SK-N-SH treated with all-trans-retinoic acid at 6 μM for 48 hours (cell line): ENCODE results near the gene GREB1.

Source experiments
- ATAC-seq: fragments of 200-7000 bp; cut with Tn5 transposase; 3 replicates; pipeline ENCODE4 v1.9.1; 2020; ENCODE audit warnings: mild to moderate bottlenecking, moderate library complexity
- ARNTL ChIP-seq: fragments of 450-650 bp; formaldehyde crosslinking; IDR thresholded peaks from 2 replicates; pipeline ENCODE4 v1.5.0; 2020; ENCODE audit warnings: low read depth, mild to moderate bottlenecking, moderate library complexity, borderline replicate concordance
- CSDC2 ChIP-seq: fragments of 250-450 bp; sonication (Bioruptor Pico); IDR thresholded peaks from 2 replicates; pipeline ENCODE4 v1.5.0; 2020; ENCODE audit warnings: mild to moderate bottlenecking, moderate library complexity
- ESRRG ChIP-seq: fragments of 250-450 bp; sonication (Bioruptor Pico); IDR thresholded peaks from 2 replicates; pipeline ENCODE4 v1.6.1; 2021; ENCODE audit warnings: mild to moderate bottlenecking
- ISL1 ChIP-seq: fragments of 250-450 bp; sonication (Bioruptor Pico); IDR thresholded peaks from 2 replicates; pipeline ENCODE4 v2.1.2; 2022; ENCODE audit warnings: mild to moderate bottlenecking, moderate library complexity
- OSR1 ChIP-seq: fragments of 250-450 bp; sonication (Bioruptor Pico); IDR thresholded peaks from 2 replicates; pipeline ENCODE4 v1.8.0; 2022; ENCODE audit warnings: moderate library complexity, mild to moderate bottlenecking, inconsistent platforms
- POU6F1 ChIP-seq: fragments of 250-450 bp; sonication (Bioruptor Pico); IDR thresholded peaks from 2 replicates; pipeline ENCODE4 v1.8.0; 2021; ENCODE audit warnings: low read depth, mild to moderate bottlenecking, moderate library complexity, borderline replicate concordance
- RARB ChIP-seq: fragments of 250-450 bp; sonication (Bioruptor Pico); IDR thresholded peaks from 2 replicates; pipeline ENCODE4 v1.8.0; 2021; ENCODE audit warnings: mild to moderate bottlenecking, moderate library complexity
- TOX ChIP-seq: fragments of 250-450 bp; sonication (Bioruptor Pico); IDR thresholded peaks from 2 replicates; pipeline ENCODE4 v1.8.0; 2021; ENCODE audit warnings: mild to moderate bottlenecking, moderate library complexity, borderline replicate concordance
- ZC3H10 ChIP-seq: fragments of 250-450 bp; sonication (Bioruptor Pico); IDR thresholded peaks from 2 replicates; pipeline ENCODE4 v1.5.1; 2021; ENCODE audit warnings: mild to moderate bottlenecking, moderate library complexity
- ZFP3 ChIP-seq: fragments of 250-450 bp; sonication (Bioruptor Pico); IDR thresholded peaks from 2 replicates; pipeline ENCODE4 v1.5.0; 2020; ENCODE audit warnings: mild to moderate bottlenecking, moderate library complexity
- ZNF565 ChIP-seq: fragments of 450-650 bp; formaldehyde crosslinking; conservative IDR thresholded peaks from 2 replicates; pipeline ENCODE4 v1.5.0; 2020; ENCODE audit warnings: low read depth, mild to moderate bottlenecking, moderate library complexity
- ZNF70 ChIP-seq: fragments of 450-650 bp; formaldehyde crosslinking; IDR thresholded peaks from 2 replicates; pipeline ENCODE4 v1.5.0; 2020; ENCODE audit warnings: mild to moderate bottlenecking, moderate library complexity
- TF ChIP-seq, protein P1 (sequence below): fragments of 250-450 bp; sonication (Bioruptor Pico); IDR thresholded peaks from 2 replicates; pipeline ENCODE4 v1.5.1; 2020; ENCODE audit warnings: low read depth, mild to moderate bottlenecking, moderate library complexity
- TF ChIP-seq, protein P2 (sequence below): fragments of 250-450 bp; sonication (Bioruptor Pico); IDR thresholded peaks from 2 replicates; pipeline ENCODE4 v1.5.0; 2020; ENCODE audit warnings: mild to moderate bottlenecking, moderate library complexity

GREB1 gene

GRCh38 chr2:11559786-11560155, 25.9 kb downstream of the GREB1 start:
- no peak for ATAC-seq
- TF ChIP-seq, protein P1, sequence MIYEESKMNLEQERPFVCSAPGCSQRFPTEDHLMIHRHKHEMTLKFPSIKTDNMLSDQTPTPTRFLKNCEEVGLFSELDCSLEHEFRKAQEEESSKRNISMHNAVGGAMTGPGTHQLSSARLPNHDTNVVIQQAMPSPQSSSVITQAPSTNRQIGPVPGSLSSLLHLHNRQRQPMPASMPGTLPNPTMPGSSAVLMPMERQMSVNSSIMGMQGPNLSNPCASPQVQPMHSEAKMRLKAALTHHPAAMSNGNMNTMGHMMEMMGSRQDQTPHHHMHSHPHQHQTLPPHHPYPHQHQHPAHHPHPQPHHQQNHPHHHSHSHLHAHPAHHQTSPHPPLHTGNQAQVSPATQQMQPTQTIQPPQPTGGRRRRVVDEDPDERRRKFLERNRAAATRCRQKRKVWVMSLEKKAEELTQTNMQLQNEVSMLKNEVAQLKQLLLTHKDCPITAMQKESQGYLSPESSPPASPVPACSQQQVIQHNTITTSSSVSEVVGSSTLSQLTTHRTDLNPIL (CRISPR knock-in tag): no peak

DNA sequence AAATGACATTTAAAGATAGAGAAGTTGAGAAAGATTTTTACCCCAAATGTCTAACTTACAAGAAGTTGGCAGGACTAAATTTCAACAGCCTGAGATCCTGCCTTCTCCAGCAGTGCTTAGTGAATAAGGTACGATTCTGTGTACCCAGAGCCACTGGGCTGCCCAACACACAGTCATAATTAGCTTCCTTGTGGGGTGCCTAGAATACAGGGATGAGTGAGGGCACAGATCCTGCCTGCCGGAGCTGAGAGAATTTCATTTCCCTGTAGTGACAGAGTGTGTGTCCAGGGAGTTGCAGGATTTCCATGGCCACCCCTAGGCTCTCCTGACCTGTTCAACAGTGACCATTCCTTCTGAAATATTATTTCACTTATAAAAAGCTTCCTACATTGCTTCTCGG, 27.0 kb downstream of the GREB1 start:
- no peak for TF ChIP-seq OSR1 (CRISPR knock-in tag)
- no peak for TF ChIP-seq ESRRG (CRISPR knock-in tag)
- TF ChIP-seq ZNF70 (CRISPR knock-in tag): no peak
- no peak for ATAC-seq

DNA sequence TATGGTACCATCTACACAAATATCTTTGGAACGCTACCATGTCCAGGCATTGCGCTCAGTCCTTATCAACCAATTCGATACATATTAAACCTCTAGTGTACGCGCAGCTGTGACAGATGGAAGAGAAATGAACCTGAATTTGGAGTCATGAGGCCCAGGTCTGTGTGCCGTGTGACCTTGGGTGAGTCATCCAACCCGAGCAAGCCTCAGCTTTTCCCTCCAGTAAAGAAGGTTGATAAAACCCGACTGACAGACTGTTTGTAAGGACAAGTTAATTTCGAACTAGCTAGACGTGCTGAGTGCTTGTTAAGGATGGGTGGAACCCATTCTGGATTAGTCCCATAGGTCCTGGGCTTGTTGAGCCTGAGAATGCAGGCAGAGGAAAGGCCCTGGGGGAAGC, 28.2 kb downstream of the GREB1 start:
- ATAC-seq: no peak
- TF ChIP-seq ESRRG (CRISPR knock-in tag): no peak
- no peak for TF ChIP-seq RARB
- TF ChIP-seq, protein P2, sequence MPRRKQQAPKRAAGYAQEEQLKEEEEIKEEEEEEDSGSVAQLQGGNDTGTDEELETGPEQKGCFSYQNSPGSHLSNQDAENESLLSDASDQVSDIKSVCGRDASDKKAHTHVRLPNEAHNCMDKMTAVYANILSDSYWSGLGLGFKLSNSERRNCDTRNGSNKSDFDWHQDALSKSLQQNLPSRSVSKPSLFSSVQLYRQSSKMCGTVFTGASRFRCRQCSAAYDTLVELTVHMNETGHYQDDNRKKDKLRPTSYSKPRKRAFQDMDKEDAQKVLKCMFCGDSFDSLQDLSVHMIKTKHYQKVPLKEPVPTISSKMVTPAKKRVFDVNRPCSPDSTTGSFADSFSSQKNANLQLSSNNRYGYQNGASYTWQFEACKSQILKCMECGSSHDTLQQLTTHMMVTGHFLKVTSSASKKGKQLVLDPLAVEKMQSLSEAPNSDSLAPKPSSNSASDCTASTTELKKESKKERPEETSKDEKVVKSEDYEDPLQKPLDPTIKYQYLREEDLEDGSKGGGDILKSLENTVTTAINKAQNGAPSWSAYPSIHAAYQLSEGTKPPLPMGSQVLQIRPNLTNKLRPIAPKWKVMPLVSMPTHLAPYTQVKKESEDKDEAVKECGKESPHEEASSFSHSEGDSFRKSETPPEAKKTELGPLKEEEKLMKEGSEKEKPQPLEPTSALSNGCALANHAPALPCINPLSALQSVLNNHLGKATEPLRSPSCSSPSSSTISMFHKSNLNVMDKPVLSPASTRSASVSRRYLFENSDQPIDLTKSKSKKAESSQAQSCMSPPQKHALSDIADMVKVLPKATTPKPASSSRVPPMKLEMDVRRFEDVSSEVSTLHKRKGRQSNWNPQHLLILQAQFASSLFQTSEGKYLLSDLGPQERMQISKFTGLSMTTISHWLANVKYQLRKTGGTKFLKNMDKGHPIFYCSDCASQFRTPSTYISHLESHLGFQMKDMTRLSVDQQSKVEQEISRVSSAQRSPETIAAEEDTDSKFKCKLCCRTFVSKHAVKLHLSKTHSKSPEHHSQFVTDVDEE: no peak
- TF ChIP-seq ZC3H10 (CRISPR knock-in tag): no peak
- no peak for TF ChIP-seq OSR1 (CRISPR knock-in tag)
- TF ChIP-seq, all 23 proteins: peak for 0

GRCh38 chr2:11562476-11562875, 28.6 kb downstream of the GREB1 start:
- TF ChIP-seq TOX (CRISPR knock-in tag) (no peak), RARB (no peak), ARNTL (CRISPR knock-in tag) (no peak), POU6F1 (CRISPR knock-in tag) (no peak), CSDC2 (CRISPR knock-in tag) (no peak)
- no peak for ATAC-seq

- TF ChIP-seq, protein P2: no peak
- TF ChIP-seq ZFP3 (CRISPR knock-in tag) (peak; percentile 98), RARB (no peak), OSR1 (CRISPR knock-in tag) (no peak), ZNF565 (CRISPR knock-in tag) (no peak), ISL1 (CRISPR knock-in tag) (peak; percentile 62; the same call in 1 of the 2 replicates)
- ATAC-seq: no peak
Measured at GRCh38 chr2:11563784-11564666, 30.2 kb downstream of the GREB1 start.
